Calu3 (cell line): ENCODE data around the gene CCDC91. TPM values are rescaled to one million over a fixed set of nuclear protein-coding genes. Genes with fewer than 3 reads are reported as not detected.

Source experiments
- Bru-seq: library from RNA; stranded (reverse); fragments of 400-500 nt; gene quantifications from one replicate; lab custom pipeline; 2021; lab: Mats Ljungman, UMichigan
- BruChase-seq, 2 experiments: library from RNA; stranded (reverse); fragments of 400-500 nt; gene quantifications; one replicate each; lab custom pipeline; 2021; lab: Mats Ljungman, UMichigan
- BruUV-seq: library from RNA; stranded (reverse); fragments of 400-500 nt; replicated peaks from 2 replicates; lab custom pipeline; 2021; lab: Mats Ljungman, UMichigan
- CTCF ChIA-PET: fragments of 300-600 bp; sonication (Branson Sonifier 250); formaldehyde crosslinking; loops from one replicate; lab custom pipeline; 2022; ENCODE audit warnings: antibody characterized with exemption; lab: Charles Lee
- DNase-seq: peaks from one replicate; pipeline ENCODE4 v3.0.0; 2022
- H3K27ac Mint-ChIP-seq: one replicate; pipeline ENCODE4 v1.8.0; 2022; ENCODE audit warnings: mixed read lengths; ENCODE audit not compliant: unreplicated experiment
- H3K27me3 Mint-ChIP-seq: one replicate; pipeline ENCODE4 v1.8.0; 2022; ENCODE audit warnings: mixed read lengths; ENCODE audit not compliant: unreplicated experiment
- H3K36me3 Mint-ChIP-seq: one replicate; pipeline ENCODE4 v1.8.0; 2022; ENCODE audit warnings: mild to moderate bottlenecking, moderate library complexity, mixed read lengths; ENCODE audit not compliant: insufficient read depth, unreplicated experiment
- H3K4me1 Mint-ChIP-seq: one replicate; pipeline ENCODE4 v1.8.0; 2022; ENCODE audit warnings: mild to moderate bottlenecking, low read depth, mixed read lengths; ENCODE audit not compliant: unreplicated experiment
- H3K4me3 Mint-ChIP-seq: one replicate; pipeline ENCODE4 v1.8.0; 2022; ENCODE audit warnings: mild to moderate bottlenecking, low read depth, moderate library complexity, mixed read lengths; ENCODE audit not compliant: unreplicated experiment
- H3K9me3 Mint-ChIP-seq: one replicate; pipeline ENCODE4 v1.8.0; 2022; ENCODE audit warnings: low read depth, mixed read lengths; ENCODE audit not compliant: unreplicated experiment
- intact Hi-C: fragments of 100-400 bp; cut with micrococcal nuclease; formaldehyde crosslinking; loops from one replicate; pipeline ENCODE4 v1.10.0; 2022; ENCODE audit not compliant: unreplicated experiment
- long read RNA-seq: library from polyadenylated mRNA; stranded (forward); transcript quantifications from one replicate; pipeline ENCODE4 v2.0.0, GENCODE V29; 2022
- total RNA-seq: library from RNA; stranded (reverse); gene quantifications from 2 replicates; pipeline ENCODE4 v1.2.3, GENCODE V29; 2022
- TF ChIP-seq, protein P1 (sequence below): fragments of 200-600 bp; IDR thresholded peaks from one replicate; pipeline ENCODE4 v1.8.0; 2022; ENCODE audit warnings: antibody characterized with exemption; ENCODE audit not compliant: unreplicated experiment

CCDC91 gene, protein sequence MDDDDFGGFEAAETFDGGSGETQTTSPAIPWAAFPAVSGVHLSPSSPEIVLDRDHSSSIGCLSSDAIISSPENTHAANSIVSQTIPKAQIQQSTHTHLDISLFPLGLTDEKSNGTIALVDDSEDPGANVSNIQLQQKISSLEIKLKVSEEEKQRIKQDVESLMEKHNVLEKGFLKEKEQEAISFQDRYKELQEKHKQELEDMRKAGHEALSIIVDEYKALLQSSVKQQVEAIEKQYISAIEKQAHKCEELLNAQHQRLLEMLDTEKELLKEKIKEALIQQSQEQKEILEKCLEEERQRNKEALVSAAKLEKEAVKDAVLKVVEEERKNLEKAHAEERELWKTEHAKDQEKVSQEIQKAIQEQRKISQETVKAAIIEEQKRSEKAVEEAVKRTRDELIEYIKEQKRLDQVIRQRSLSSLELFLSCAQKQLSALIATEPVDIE
- total RNA-seq (25.6 and 30.9 TPM in 2 replicates), Bru-seq, nascent RNA (percentile 76 among the genes with signal in this experiment), BruChase-seq, experiment 1, labeled RNA remaining after a 6-hour chase (percentile 51 among the genes with signal in this experiment), BruChase-seq, experiment 2, labeled RNA remaining after a 2-hour chase (percentile 55 among the genes with signal in this experiment)
- long read RNA-seq, partial matches to known transcripts, result 2 of 37 reads
- long read RNA-seq, other reads (novel, unspliced or antisense), result 34 of 37 reads

DNA sequence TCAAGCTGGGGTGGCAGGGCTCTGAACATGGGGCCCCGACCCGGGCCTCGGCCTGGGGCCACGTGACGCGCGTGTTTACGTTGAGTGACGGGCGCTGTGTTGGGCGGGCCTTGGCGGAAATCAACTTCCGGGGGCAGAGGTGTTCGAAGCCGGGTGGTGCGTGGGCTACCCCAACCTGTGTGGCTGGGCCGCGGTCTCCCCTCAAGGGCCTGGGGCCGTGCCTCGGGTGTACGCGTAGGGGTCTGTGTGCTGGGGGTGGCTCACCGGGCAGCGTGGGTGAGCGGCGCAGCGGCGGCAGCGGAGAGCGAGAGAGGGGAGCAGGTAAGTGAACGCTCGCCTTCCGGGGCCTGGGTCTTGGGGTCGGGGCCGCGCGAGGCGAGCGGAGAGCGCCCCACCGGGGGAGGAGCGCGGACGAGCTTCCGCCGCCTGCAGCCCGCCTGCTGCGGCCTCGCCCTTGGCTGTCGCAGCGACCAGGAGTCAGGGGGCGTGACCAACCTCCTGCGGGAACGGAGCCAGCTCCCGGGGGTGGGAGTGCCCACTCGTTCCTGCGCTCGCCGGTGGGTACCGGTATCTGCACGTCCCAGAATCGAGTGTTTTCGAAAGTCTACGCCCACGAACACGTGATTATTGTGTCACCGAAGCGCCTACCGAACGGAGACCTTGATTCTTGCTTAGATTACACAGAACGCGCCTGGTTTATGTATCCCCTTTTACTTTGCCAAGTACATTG, at the start of gene CCDC91:
Gene CCDC91, plus strand, starts transcription at position 136 of the 730 bp plus-strand sequence. CDS start 66,760 bp downstream, outside the sequence.
- H3K9me3 Mint-ChIP-seq, result peaks cover 6% of the 10 kb centered on the region
- no TSS peak for BruUV-seq
- H3K27ac Mint-ChIP-seq, result peak within 1 kb of the TSS; percentile 100
- no peaks in the 10 kb centered on the region for H3K27me3 Mint-ChIP-seq
- H3K4me1 Mint-ChIP-seq, result peaks cover 14% of the 10 kb centered on the region
- intact Hi-C loops, result loop anchor here (5.0 kb wide), 1 partner anchor 682 kb away; no protein-coding TSS in a partner anchor
- TF ChIP-seq, protein P1, sequence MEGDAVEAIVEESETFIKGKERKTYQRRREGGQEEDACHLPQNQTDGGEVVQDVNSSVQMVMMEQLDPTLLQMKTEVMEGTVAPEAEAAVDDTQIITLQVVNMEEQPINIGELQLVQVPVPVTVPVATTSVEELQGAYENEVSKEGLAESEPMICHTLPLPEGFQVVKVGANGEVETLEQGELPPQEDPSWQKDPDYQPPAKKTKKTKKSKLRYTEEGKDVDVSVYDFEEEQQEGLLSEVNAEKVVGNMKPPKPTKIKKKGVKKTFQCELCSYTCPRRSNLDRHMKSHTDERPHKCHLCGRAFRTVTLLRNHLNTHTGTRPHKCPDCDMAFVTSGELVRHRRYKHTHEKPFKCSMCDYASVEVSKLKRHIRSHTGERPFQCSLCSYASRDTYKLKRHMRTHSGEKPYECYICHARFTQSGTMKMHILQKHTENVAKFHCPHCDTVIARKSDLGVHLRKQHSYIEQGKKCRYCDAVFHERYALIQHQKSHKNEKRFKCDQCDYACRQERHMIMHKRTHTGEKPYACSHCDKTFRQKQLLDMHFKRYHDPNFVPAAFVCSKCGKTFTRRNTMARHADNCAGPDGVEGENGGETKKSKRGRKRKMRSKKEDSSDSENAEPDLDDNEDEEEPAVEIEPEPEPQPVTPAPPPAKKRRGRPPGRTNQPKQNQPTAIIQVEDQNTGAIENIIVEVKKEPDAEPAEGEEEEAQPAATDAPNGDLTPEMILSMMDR, result no peak
- H3K36me3 Mint-ChIP-seq, result peaks cover 21% of the 10 kb centered on the region
- DNase-seq, result peak; percentile 90
- peak within 1 kb of the TSS; percentile 99 for H3K4me3 Mint-ChIP-seq
- CTCF ChIA-PET, result interaction anchor here (0.6 kb wide), 1 partner anchor 787 kb away, joined by 8 read pairs; no protein-coding TSS in a partner anchor

DNA sequence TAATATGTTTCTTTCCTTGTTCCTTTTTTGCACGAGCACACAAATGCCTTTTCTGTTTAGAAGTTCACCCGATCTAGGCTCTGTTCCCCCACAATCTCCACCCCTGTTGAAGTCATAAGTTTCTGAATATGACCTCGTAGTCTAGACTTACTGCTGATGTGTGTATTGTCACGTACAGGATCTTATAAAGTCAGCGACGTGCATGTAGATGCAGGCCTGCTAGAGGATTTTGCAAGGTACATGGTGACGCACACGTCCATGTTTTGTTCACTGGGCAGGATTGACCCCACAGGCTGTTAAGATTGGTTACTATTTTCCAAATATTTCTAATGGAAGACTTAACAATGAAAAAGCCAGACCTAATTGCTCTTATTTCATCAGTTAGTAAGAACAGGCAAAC, 46.2 kb upstream of the CCDC91 start:
- no peak overlapping the region for H3K27ac Mint-ChIP-seq
- TF ChIP-seq, protein P1, result no peak
- no peak overlapping the region for H3K4me3 Mint-ChIP-seq
- BruUV-seq, result no TSS peak
- H3K27me3 Mint-ChIP-seq, result no peaks in the 10 kb centered on the region
- no peaks in the 10 kb centered on the region for H3K4me1 Mint-ChIP-seq
- no peaks in the 10 kb centered on the region for H3K9me3 Mint-ChIP-seq
- CTCF ChIA-PET, result no interaction called here
- H3K36me3 Mint-ChIP-seq, result no peaks in the 10 kb centered on the region
- intact Hi-C loops, result no loop called here
- no peak for DNase-seq

DNA sequence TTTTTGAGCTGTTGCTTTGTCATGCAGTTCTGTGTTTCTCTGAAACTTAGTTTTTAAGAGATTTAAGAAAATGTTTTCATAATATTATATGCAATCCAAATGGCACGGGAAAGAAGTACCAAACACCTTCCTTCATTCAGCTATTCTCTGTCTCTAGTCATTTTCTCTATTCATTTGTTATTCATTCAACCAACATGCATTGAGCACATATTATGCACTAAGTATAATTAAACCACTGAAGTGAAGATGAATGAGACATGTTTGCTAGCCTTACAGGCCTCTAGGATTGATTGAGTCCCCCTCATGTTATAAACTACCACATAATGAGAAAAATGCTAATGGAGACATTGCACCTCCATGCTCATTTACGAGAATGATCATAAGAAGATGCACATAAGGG, 45.7 kb upstream of the CCDC91 start:
- no peaks in the 10 kb centered on the region for H3K9me3 Mint-ChIP-seq
- TF ChIP-seq, protein P1, result no peak
- H3K27me3 Mint-ChIP-seq, result no peaks in the 10 kb centered on the region
- BruUV-seq, result no TSS peak
- no peaks in the 10 kb centered on the region for H3K4me1 Mint-ChIP-seq
- intact Hi-C loops, result no loop called here
- CTCF ChIA-PET, result no interaction called here
- no peak overlapping the region for H3K27ac Mint-ChIP-seq
- no peak overlapping the region for H3K4me3 Mint-ChIP-seq
- no peaks in the 10 kb centered on the region for H3K36me3 Mint-ChIP-seq
- DNase-seq, result no peak

DNA sequence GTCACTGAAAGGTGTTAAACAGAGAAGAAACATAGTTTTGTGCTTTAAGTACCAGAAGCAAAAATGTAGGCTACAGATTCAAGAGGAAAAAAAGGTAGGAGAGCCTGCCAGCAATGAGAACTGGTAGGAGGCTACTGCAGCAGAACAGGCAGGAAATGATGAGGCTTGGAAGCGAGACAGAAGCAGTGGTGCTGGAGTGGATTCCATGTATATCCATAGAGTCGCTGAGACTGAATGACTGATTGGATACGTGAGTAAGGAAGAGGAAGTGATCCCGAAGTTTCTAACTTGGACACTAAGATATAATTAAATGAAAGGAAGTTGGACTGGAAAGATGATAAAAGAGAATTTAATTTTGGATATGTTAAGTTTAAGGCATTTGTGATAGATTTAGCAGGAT, 45.0 kb upstream of the CCDC91 start:
- no peak overlapping the region for H3K27ac Mint-ChIP-seq
- TF ChIP-seq, protein P1, result no peak

More for the DNA sequence above, 45.0 kb upstream of the CCDC91 start:
- no peak for DNase-seq
- no peaks in the 10 kb centered on the region for H3K27me3 Mint-ChIP-seq
- intact Hi-C loops, result no loop called here
- H3K9me3 Mint-ChIP-seq, result no peaks in the 10 kb centered on the region
- no peak overlapping the region for H3K4me3 Mint-ChIP-seq
- CTCF ChIA-PET, result interaction anchor here (0.6 kb wide), 1 partner anchor 66 kb away, joined by 5 read pairs; no protein-coding TSS in a partner anchor
- H3K36me3 Mint-ChIP-seq, result no peaks in the 10 kb centered on the region
- no TSS peak for BruUV-seq
- no peaks in the 10 kb centered on the region for H3K4me1 Mint-ChIP-seq
